ENCODE results near the gene ZNF574. TPM values are rescaled to one million over a fixed set of nuclear protein-coding genes. Genes with fewer than 3 reads are reported as not detected.

Gene ZNF574
- total RNA-seq, 1 experiment from 2014 or later = 35.6 TPM

DNA sequence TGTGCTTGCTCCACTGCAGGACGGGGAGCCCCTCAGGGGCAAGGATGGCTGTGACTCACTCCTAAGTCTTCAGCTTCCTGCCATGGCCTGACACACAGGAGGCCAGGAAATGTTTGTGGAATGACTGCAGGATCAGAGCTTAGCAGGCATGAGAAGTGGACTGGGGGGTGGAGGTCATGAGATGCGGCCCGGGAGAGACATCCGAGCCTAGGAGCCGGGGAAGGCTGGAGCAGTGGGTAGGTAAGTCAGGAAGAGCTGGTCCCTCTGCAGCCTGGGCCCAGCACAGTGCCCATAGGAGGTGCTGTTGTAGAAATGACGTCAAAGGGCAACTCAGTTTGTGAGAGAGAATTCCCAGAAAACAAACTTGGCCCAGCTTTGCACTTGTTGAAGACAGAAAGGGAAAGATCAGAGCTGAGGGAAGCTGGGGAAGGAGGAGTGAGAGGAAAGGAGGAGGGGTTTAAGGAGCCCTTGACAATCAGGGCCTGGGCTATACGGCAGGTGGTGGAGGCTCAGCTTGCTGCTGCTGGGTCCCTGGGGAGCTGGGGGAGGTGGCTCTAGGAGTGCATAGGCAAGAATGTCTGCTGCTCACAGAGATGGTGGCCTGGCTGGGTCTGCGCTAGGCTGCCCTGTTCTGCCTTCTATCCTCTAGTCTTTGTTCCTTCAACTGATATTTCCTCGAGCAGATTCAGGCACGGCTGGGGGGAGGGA lies 37.8 kb downstream of the ZNF574 start:
- TF ChIP-seq, protein P1, sequence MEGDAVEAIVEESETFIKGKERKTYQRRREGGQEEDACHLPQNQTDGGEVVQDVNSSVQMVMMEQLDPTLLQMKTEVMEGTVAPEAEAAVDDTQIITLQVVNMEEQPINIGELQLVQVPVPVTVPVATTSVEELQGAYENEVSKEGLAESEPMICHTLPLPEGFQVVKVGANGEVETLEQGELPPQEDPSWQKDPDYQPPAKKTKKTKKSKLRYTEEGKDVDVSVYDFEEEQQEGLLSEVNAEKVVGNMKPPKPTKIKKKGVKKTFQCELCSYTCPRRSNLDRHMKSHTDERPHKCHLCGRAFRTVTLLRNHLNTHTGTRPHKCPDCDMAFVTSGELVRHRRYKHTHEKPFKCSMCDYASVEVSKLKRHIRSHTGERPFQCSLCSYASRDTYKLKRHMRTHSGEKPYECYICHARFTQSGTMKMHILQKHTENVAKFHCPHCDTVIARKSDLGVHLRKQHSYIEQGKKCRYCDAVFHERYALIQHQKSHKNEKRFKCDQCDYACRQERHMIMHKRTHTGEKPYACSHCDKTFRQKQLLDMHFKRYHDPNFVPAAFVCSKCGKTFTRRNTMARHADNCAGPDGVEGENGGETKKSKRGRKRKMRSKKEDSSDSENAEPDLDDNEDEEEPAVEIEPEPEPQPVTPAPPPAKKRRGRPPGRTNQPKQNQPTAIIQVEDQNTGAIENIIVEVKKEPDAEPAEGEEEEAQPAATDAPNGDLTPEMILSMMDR (conservative IDR thresholded peaks at IDR 0.05) = peak; percentile 47; the same call in 2 of the 3 replicates
- H3T11ph ChIP-seq (ENCODE audit: low read length) = no peak overlapping the region
- H2BK20ac ChIP-seq (ENCODE audit: low read depth, low read length, poor library complexity, severe bottlenecking) = no peak overlapping the region
- peaks cover 25 to 26% of the 10 kb centered on the region in 2 experiments for H3K4me1 Mint-ChIP-seq
- no peak overlapping the region for H2AK5ac ChIP-seq (ENCODE audit: insufficient read length, low read length)
- no peaks in the 10 kb centered on the region for H3K79me2 ChIP-seq (ENCODE audit: insufficient read depth, low read length)
- H3K4me3 Mint-ChIP-seq = 0 out of 5 replicates have a peak overlapping the region, but pooled peaks of 1 of the 2 experiments have one; percentile 1
- H3K9me3 ChIP-seq (ENCODE audit: control insufficient read depth, low read depth, low read length) = no peaks in the 10 kb centered on the region
- H3K4ac ChIP-seq (ENCODE audit: low read depth, low read length) = no peak overlapping the region
- H3K27me3 Mint-ChIP-seq (ENCODE audit: low read depth) = peaks cover 3% of the 10 kb centered on the region
- no peak overlapping the region for H4K5ac ChIP-seq (ENCODE audit: insufficient read length, low read depth, low read length)
- no peak overlapping the region for H2BK5ac ChIP-seq (ENCODE audit: insufficient read length, low read length)
- WGBS (ENCODE audit: extremely low coverage, insufficient read length, low lambda C conversion rate) = no CpG with 5 or more reads among the region's 10 CpGs
- no peak overlapping the region for H3K56ac ChIP-seq (ENCODE audit: insufficient read length, low read depth, low read length)
- no peak overlapping the region for H3K18ac ChIP-seq (ENCODE audit: insufficient read length, low read depth, low read length)
- no peaks in the 10 kb centered on the region for H3K9me3 Mint-ChIP-seq
- no peaks in the 10 kb centered on the region for H3K27me3 ChIP-seq (ENCODE audit: insufficient read depth, low read length)
- no peak overlapping the region for H3K27ac ChIP-seq (ENCODE audit: insufficient read length, low read depth, low read length)
- no peak overlapping the region for H3K9ac ChIP-seq (ENCODE audit: extremely low read depth, insufficient read length, low read length)
- H2BK15ac ChIP-seq (ENCODE audit: low read depth, low read length) = no peak overlapping the region
- no peaks in the 10 kb centered on the region for H4K20me1 ChIP-seq (ENCODE audit: control insufficient read depth, insufficient read depth, insufficient read length)
- peak overlapping the region in 1 of 3 experiments; percentile 24; a peak in 1 of 7 replicates for H3K27ac Mint-ChIP-seq
- H3K23me2 ChIP-seq (ENCODE audit: insufficient read length, low read depth, low read length, poor library complexity, severe bottlenecking) = no peaks in the 10 kb centered on the region
- no peak overlapping the region for H2BK12ac ChIP-seq (ENCODE audit: insufficient read length, low read depth, low read length)
- H4K8ac ChIP-seq (replicated peaks; ENCODE audit: insufficient read length, low read depth, low read length) = no peak overlapping the region
- H2BK120ac ChIP-seq (ENCODE audit: low read depth, low read length, poor library complexity, severe bottlenecking) = no peak overlapping the region
- no peaks in the 10 kb centered on the region for H3K79me1 ChIP-seq (ENCODE audit: insufficient read depth, low read depth, low read length, poor library complexity, severe bottlenecking)
- H3K36me3 Mint-ChIP-seq (ENCODE audit: insufficient read depth in 1 of 3, low read depth in 3 of 3) = no peaks in the 10 kb centered on the region
- peaks cover 7% of the 10 kb centered on the region; the same call in 1 of the 2 replicates for H3K4me1 ChIP-seq (ENCODE audit: insufficient read depth, low read length)
- no peak overlapping the region for H4K91ac ChIP-seq (ENCODE audit: insufficient read length, low read depth, low read length)
- no peak overlapping the region for H3K23ac ChIP-seq (ENCODE audit: insufficient read length, low read depth, low read length)
- DNase-seq = peak; percentile 80
- H2AFZ ChIP-seq (ENCODE audit: low read length) = no peak overlapping the region
- H3K4me2 ChIP-seq (ENCODE audit: insufficient read depth, insufficient read length, low read length) = no peak overlapping the region
- no peak overlapping the region for H3K14ac ChIP-seq (ENCODE audit: insufficient read depth, low read length)

All from H9 (cell line).